MG63 (cell line): ENCODE measurements around the gene MRPS9. TPM values are rescaled to one million over a fixed set of nuclear protein-coding genes. Genes with fewer than 3 reads are reported as not detected.

Experiments
- DNase-seq: peaks from one replicate; pipeline ENCODE4 v3.0.0-alpha.2; 2020
- H3K27me3 ChIP-seq: fragments of 250-450 bp; sonication (Bioruptor Pico); 2 replicates; pipeline ENCODE4 v1.5.1; 2020; ENCODE audit warnings: mild to moderate bottlenecking, moderate library complexity
- H3K36me3 ChIP-seq: fragments of 250-450 bp; sonication (Bioruptor Pico); 2 replicates; pipeline ENCODE4 v1.5.1; 2020; ENCODE audit warnings: mild to moderate bottlenecking, moderate library complexity
- H3K4me3 ChIP-seq: fragments of 250-450 bp; sonication (Bioruptor Pico); 2 replicates; pipeline ENCODE4 v1.5.1; 2020; ENCODE audit warnings: mild to moderate bottlenecking, moderate library complexity
- H3K9me3 ChIP-seq: fragments of 250-450 bp; sonication (Bioruptor Pico); 2 replicates; pipeline ENCODE4 v1.5.1; 2020; ENCODE audit warnings: mild to moderate bottlenecking, moderate library complexity
- total RNA-seq: library from RNA; depleted of rRNA; stranded (reverse); fragments of >200 nt; shearing (Covaris generic); gene quantifications from 2 replicates; pipeline ENCODE4 v1.2.3, GENCODE V29; 2014; ENCODE audit warnings: low replicate concordance

The MRPS9 gene
- total RNA-seq, 1 experiment from 2014 or later: 41.3 TPM

DNA sequence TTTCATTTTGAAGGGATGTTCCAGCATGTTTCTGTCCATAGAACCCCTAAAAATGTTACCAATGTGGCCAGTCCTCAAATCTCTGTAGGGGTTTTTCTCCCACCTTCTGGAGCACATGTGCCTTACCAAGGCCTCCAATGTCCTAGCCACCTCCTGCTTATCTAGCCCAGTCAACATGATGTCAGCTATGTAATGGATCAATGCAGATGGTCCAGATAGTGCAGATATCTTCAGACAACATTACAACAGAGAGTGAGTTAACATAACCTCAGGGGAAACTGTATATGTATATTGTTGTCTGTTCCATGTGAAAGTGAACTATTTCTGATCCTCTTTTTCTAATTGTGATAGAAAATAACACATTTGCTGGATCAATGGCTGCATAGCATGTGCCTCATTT, 92.7 kb downstream of the MRPS9 start:
- no peak for DNase-seq

DNA sequence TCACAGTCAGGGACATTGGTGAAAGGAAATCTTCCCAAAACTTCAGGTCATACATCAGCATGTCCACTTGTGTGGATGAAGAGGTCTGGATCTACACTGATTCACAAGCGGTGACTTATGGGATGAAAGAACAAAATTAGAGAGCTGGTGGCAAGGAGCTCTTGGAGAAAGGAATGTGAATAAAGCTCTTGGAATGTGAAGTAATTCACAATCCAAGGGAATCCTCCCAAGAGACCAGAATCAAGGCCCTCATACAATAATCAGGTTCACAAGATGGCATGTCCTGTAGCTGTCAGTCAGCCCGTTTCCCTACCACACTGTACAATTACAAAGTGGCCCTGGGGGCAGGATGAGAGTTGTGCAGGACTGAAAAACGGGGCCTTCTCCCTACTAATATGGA, 96.2 kb downstream of the MRPS9 start:
- H3K9me3 ChIP-seq: no peaks in the 10 kb centered on the region
- H3K27me3 ChIP-seq: 0 out of 2 replicates have a peak, but pooled peaks cover 2% of the 10 kb centered on the region
- H3K4me3 ChIP-seq: no peak overlapping the region
- no peaks in the 10 kb centered on the region for H3K36me3 ChIP-seq
- DNase-seq: no peak

More for the DNA sequence above, 92.7 kb downstream of the MRPS9 start:
- H3K4me3 ChIP-seq: no peak overlapping the region
- no peaks in the 10 kb centered on the region for H3K9me3 ChIP-seq
- H3K27me3 ChIP-seq: 0 out of 2 replicates have a peak, but pooled peaks cover 2% of the 10 kb centered on the region
- H3K36me3 ChIP-seq: no peaks in the 10 kb centered on the region

GRCh38 chr2:105135436-105135835, 97.6 kb downstream of the MRPS9 start:
- Histone ChIP-seq H3K27me3 (0 out of 2 replicates have a peak, but pooled peaks cover 2% of the 10 kb centered on the region), H3K4me3 (no peak overlapping the region), H3K9me3 (no peaks in the 10 kb centered on the region), H3K36me3 (no peaks in the 10 kb centered on the region)
- no peak for DNase-seq

- H3K4me3 ChIP-seq: no peak overlapping the region
- H3K27me3 ChIP-seq: 0 out of 2 replicates have a peak, but pooled peaks cover 2% of the 10 kb centered on the region
- no peaks in the 10 kb centered on the region for H3K36me3 ChIP-seq
- H3K9me3 ChIP-seq: no peaks in the 10 kb centered on the region
- DNase-seq: no peak
Measured at GRCh38 chr2:105136394-105136793, 98.5 kb downstream of the MRPS9 start.

DNA sequence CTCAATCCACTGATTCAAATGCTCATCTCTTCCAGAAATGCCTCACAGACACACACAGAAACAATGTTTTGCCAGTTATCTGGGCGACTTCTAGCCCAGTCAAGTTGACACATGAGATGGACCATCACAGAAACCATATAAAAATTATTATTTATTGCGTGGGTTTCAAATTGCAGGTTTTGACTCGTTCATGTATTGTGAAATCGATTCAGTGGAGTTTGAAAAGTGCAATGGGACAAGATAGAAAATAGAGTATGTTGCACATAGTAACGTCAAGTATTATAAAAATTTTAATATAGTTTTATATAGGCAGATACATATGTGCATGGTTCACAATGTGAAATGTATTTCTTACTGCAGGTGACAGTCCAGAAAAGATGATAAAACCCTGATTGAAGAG, 100.8 kb downstream of the MRPS9 start:
- H3K4me3 ChIP-seq: no peak overlapping the region
- no peak for DNase-seq
- 0 out of 2 replicates have a peak, but pooled peaks cover 2% of the 10 kb centered on the region for H3K27me3 ChIP-seq
- no peaks in the 10 kb centered on the region for H3K9me3 ChIP-seq
- no peaks in the 10 kb centered on the region for H3K36me3 ChIP-seq

DNA sequence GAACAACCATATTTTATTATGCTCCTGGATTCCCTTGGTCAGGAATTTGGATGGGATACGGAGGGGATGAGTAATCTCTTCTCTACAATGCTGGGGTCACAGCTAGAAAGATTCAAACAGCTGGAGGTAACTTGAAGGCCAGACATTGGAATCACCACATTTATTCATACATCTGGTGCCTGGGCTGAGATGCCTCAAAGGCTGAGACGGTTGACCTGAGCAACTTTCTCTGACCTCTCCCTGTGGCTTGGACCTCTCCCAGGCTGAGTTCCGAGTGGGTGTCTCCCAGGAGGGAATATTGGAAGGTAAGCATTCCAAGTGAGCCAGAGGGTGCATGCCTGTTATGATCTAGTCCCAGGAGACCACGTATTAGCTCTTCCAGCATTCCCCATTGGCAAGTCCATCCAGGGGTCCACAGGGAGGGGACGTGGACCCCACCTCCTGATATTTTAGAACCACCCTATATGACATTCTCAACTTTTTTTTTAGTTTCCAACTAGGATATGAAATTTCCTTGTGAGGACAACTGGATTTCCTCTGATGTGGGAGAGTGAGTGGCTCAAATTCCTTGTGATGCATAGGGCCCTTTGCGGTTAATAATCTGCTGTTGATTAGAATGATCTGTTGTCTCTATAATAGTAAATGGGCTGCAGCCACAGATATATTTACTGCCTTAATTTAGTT, 101.8 kb downstream of the MRPS9 start:
- DNase-seq: peak; percentile 29
- Histone ChIP-seq H3K27me3 (peaks cover 6% of the 10 kb centered on the region), H3K4me3 (no peak overlapping the region), H3K36me3 (no peaks in the 10 kb centered on the region), H3K9me3 (no peaks in the 10 kb centered on the region)

DNA sequence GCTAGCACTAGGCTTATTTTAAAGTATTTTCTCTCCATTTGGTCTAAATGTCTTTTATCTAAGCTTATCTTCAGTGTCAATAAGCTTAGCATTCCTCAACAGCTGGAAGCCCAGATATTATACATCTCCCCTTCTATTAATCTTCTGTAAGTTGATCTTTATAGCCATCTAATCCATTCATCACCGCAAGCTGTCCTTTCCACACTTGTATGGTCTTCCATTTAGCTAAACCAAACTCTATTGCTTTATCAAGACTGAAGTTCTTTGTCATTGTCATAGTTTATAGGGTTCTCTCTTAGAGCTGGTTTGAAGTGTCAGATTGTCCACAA, 102.3 kb downstream of the MRPS9 start:
- DNase-seq: no peak
- no peaks in the 10 kb centered on the region for H3K9me3 ChIP-seq
- no peak overlapping the region for H3K4me3 ChIP-seq
- peaks cover 8% of the 10 kb centered on the region for H3K27me3 ChIP-seq
- H3K36me3 ChIP-seq: no peaks in the 10 kb centered on the region

- Histone ChIP-seq H3K27me3 (peaks cover 8% of the 10 kb centered on the region), H3K9me3 (no peaks in the 10 kb centered on the region), H3K36me3 (no peaks in the 10 kb centered on the region), H3K4me3 (no peak overlapping the region)
- no peak for DNase-seq
Measured at GRCh38 chr2:105141099-105141614, 103.3 kb downstream of the MRPS9 start.

- H3K4me3 ChIP-seq: no peak overlapping the region
- no peak for DNase-seq
- H3K36me3 ChIP-seq: no peaks in the 10 kb centered on the region
- peaks cover 8% of the 10 kb centered on the region for H3K27me3 ChIP-seq
- H3K9me3 ChIP-seq: no peaks in the 10 kb centered on the region
Measured at GRCh38 chr2:105142239-105142638, 104.4 kb downstream of the MRPS9 start.

DNA sequence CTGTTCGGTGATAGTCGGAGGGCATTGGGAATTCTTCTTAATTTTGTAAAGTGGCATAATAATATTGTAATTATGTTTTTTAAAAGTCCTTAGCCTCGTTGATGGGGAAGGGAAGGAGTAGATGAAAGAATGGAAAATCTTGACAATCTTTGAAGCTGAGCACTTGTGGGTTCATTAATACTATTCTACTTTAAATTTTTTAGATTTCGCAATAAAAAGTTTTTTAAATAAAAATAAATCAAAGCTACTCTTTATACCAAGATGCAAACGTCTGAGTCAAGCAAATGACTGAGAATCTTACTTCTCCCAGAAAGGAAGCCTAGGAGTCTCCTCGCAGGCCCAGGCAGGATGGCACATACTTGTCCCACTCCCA, 105.2 kb downstream of the MRPS9 start:
- Histone ChIP-seq H3K4me3 (no peak overlapping the region), H3K9me3 (no peaks in the 10 kb centered on the region), H3K27me3 (peaks cover 8% of the 10 kb centered on the region), H3K36me3 (no peaks in the 10 kb centered on the region)
- no peak for DNase-seq

DNA sequence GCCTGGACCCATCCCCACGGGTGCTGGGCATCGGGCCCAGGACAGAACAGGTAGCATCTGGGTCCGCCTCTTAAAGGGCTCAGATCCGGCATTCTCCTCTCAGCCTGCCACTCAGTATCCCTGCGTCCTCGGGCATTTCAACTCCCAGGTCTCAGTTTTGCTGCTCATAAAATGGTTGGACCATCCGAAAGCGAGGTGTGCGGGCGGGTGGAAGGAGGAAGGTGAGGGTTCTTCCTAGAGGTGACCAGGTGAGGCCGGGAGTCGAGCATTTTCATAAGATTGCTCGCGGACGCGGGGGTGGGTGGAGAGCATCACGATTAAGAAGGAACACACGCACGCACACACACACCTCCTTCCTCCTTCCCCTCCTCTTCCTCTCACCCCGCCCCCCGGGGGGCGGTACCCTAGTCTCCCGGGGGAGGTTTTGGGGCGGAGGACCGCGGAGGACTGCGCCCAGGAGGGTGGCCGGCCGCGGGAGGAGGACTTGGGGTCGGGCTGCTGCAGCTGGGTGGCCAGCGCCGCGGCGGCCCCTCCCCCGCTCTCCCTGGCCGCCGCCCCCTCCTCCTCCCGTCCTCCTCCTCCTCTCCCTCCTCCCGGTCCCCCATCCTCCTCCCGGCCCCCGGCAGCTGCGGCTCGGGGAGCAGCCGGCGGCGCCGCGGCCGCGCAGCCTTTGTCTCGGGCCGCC, 105.7 kb downstream of the MRPS9 start:
- Histone ChIP-seq H3K36me3 (no peaks in the 10 kb centered on the region), H3K9me3 (no peaks in the 10 kb centered on the region), H3K27me3 (peaks cover 8% of the 10 kb centered on the region), H3K4me3 (peak overlapping the region; percentile 37)
- peak; percentile 16 for DNase-seq

DNA sequence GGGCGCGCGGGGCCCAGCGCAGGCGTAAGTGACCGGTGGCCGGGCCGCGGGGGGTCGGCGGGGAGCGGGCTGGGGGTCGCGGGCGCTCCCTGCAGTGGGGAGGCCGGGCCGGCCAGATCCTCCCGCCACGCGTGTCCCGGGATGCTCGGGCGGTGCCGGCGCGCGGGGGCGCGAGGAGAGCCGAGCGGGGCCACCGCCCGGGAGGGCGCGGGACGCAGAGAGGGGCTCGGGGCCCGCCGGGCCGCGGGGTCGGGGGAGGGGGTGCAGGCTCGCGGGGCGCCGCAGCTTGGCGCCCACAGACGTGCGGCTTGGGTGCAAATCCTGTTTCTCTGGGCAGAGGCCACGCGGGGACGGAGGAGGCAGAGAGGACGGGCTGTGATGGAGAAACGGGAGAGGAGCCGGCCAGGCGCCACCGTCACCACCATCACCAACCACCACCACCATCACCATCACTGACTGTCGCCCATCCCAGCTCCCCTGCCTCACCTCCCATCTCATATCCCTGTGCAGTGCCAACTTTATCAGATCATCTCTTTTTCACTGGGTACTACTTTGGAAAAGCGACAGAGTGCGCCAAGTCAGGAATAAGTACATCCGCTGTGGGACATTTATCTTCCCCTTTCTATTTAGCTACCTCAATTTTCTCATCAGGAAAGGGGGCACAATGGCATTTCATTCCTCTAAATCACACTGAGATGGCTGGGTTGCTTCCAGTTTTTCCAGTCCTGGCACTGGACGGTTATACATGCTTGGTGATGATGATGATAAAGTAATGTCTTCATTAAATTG, 106.5 kb downstream of the MRPS9 start:
- DNase-seq: no peak
- no peaks in the 10 kb centered on the region for H3K36me3 ChIP-seq
- no peak overlapping the region for H3K4me3 ChIP-seq
- H3K27me3 ChIP-seq: peaks cover 8% of the 10 kb centered on the region
- no peaks in the 10 kb centered on the region for H3K9me3 ChIP-seq

DNA sequence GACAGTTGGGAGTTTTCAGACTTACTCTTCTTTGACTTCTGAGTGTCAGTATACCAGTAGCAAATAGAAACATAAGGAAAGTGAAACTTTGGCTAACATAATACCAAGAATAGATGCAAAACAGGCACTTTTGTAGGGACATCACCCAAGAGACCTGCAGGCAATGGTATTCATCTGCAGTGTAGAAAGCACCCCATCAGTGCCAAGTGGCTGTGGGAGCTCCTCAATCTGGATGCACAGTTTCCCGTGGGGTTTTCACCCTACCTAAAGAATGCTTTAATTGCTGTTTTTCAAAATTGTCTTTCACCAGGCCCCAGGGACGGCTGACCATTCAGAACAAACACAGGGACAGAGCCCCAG, 107.1 kb downstream of the MRPS9 start:
- Histone ChIP-seq H3K4me3 (no peak overlapping the region), H3K9me3 (no peaks in the 10 kb centered on the region), H3K27me3 (peaks cover 8% of the 10 kb centered on the region), H3K36me3 (no peaks in the 10 kb centered on the region)
- DNase-seq: no peak

GRCh38 chr2:105149272-105149671, 111.4 kb downstream of the MRPS9 start:
- DNase-seq: no peak
- no peaks in the 10 kb centered on the region for H3K9me3 ChIP-seq
- H3K4me3 ChIP-seq: no peak overlapping the region
- peaks cover 6% of the 10 kb centered on the region for H3K27me3 ChIP-seq
- H3K36me3 ChIP-seq: no peaks in the 10 kb centered on the region
